Fibroblast of lung (primary cell): Measurements from ENCODE around the gene EIF5A2. TPM values are rescaled to one million over a fixed set of nuclear protein-coding genes. Genes with fewer than 3 reads are reported as not detected.

Source experiments
- DNase-seq, 2 donors: peaks; one replicate each; pipeline versions ENCODE4 v3.0.0 to v3.0.0-alpha.2; 2010; ENCODE audit warnings: low read depth in 2 of 2
- H2AFZ ChIP-seq: 2 replicates; pipeline ENCODE4 v1.5.1; 2012; ENCODE audit warnings: low read length, control low read depth, inconsistent platforms
- H3K27ac ChIP-seq: 2 replicates; pipeline ENCODE4 v1.5.1; 2011; ENCODE audit warnings: low read length, control low read depth; ENCODE audit not compliant: insufficient read depth
- H3K27me3 ChIP-seq: 2 replicates; pipeline ENCODE4 v1.5.1; 2011; ENCODE audit warnings: mild to moderate bottlenecking, low read length; ENCODE audit not compliant: control insufficient read depth, insufficient read depth
- H3K36me3 ChIP-seq: 2 replicates; pipeline ENCODE4 v1.5.1; 2011; ENCODE audit warnings: low read length; ENCODE audit not compliant: control insufficient read depth, insufficient read depth
- H3K4me1 ChIP-seq: 2 replicates; pipeline ENCODE4 v1.5.1; 2011; ENCODE audit warnings: low read length; ENCODE audit not compliant: control insufficient read depth, insufficient read depth; ENCODE audit errors: extremely low read depth
- H3K4me2 ChIP-seq: 2 replicates; pipeline ENCODE4 v1.5.1; 2011; ENCODE audit warnings: low read length, control low read depth; ENCODE audit not compliant: insufficient read depth; ENCODE audit errors: extremely low read depth
- H3K4me3 ChIP-seq, 4 experiments: fragments of 200-600 bp in 1 of 4; sonication (generic) in 1 of 4; replicated peaks in 1 of 4; 2 replicates each; pipeline ENCODE4 v1.5.1; 2011 to 2016; ENCODE audit warnings: low read length in 4 of 4, low read depth in 3 of 4, mild to moderate bottlenecking in 3 of 4, control low read depth in 2 of 4, inconsistent platforms in 1 of 4, mixed read lengths in 1 of 4; ENCODE audit not compliant: insufficient read depth in 1 of 4; ENCODE audit errors: control extremely low read depth in 1 of 4
- H3K79me2 ChIP-seq: 2 replicates; pipeline ENCODE4 v1.5.1; 2012; ENCODE audit warnings: mild to moderate bottlenecking, low read length, inconsistent platforms; ENCODE audit not compliant: control insufficient read depth, insufficient read depth
- H3K9ac ChIP-seq: 2 replicates; pipeline ENCODE4 v1.5.1; 2011; ENCODE audit warnings: mild to moderate bottlenecking, low read length, control low read depth; ENCODE audit not compliant: insufficient read depth
- H3K9me3 ChIP-seq: 2 replicates; pipeline ENCODE4 v1.5.1; 2012; ENCODE audit warnings: low read depth, low read length; ENCODE audit not compliant: control insufficient read depth, insufficient read depth
- H4K20me1 ChIP-seq: 2 replicates; pipeline ENCODE4 v1.5.1; 2011; ENCODE audit warnings: low read length; ENCODE audit not compliant: control insufficient read depth, insufficient read depth; ENCODE audit errors: extremely low read depth
- EZH2 ChIP-seq: IDR thresholded peaks from 2 replicates; pipeline ENCODE4 v1.5.1; 2012; ENCODE audit warnings: low read length, control low read depth, mild to moderate bottlenecking; ENCODE audit errors: missing control alignments
- polyA plus RNA-seq, 2 donors: library from polyadenylated mRNA; depleted of rRNA in 1 of 2; stranded (reverse) in 1 of 2; unstranded in 1 of 2; fragments of >200 nt; gene quantifications; 2 replicates each; pipeline ENCODE4 v1.2.1, GENCODE V29; 2011 to 2012; ENCODE audit warnings: missing spikeins in 1 of 2
- total RNA-seq: library from RNA; depleted of rRNA; stranded (reverse); fragments of >200 nt; gene quantifications from 2 replicates; pipeline ENCODE4 v1.2.1, GENCODE V29; 2014
- TF ChIP-seq, protein P1 (sequence below), 2 donors: IDR thresholded peaks in 1 of 2; conservative IDR thresholded peaks in 1 of 2; 1 replicate in 1 of 2; 2 replicates in 1 of 2; pipeline ENCODE4 v1.5.1; 2011 to 2012; ENCODE audit warnings: low read length in 2 of 2, control low read depth in 1 of 2, inconsistent platforms in 1 of 2, low read depth in 1 of 2, mild to moderate bottlenecking in 1 of 2

Gene EIF5A2
- total and polyA plus RNA-seq, 2 donors (not counting 1 experiment from before 2014, with no cell fraction given) = 14.7 to 27.9 TPM

- no peak overlapping the region for H2AFZ ChIP-seq
- TF ChIP-seq EZH2 = no peak
- TF ChIP-seq, protein P1, sequence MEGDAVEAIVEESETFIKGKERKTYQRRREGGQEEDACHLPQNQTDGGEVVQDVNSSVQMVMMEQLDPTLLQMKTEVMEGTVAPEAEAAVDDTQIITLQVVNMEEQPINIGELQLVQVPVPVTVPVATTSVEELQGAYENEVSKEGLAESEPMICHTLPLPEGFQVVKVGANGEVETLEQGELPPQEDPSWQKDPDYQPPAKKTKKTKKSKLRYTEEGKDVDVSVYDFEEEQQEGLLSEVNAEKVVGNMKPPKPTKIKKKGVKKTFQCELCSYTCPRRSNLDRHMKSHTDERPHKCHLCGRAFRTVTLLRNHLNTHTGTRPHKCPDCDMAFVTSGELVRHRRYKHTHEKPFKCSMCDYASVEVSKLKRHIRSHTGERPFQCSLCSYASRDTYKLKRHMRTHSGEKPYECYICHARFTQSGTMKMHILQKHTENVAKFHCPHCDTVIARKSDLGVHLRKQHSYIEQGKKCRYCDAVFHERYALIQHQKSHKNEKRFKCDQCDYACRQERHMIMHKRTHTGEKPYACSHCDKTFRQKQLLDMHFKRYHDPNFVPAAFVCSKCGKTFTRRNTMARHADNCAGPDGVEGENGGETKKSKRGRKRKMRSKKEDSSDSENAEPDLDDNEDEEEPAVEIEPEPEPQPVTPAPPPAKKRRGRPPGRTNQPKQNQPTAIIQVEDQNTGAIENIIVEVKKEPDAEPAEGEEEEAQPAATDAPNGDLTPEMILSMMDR (conservative IDR thresholded peaks at IDR 0.05 in 1 of 2, IDR thresholded peaks at IDR 0.05 in 1 of 2; ENCODE audit: low read depth in 1 of 2, low read length in 2 of 2) = no peak
- DNase-seq = no peak
Observed at GRCh38 chr3:170953229-170953628, 44.8 kb upstream of the EIF5A2 start.

GRCh38 chr3:170949211-170949610 is 40.8 kb upstream of the EIF5A2 start:
- no peaks in the 10 kb centered on the region for H3K9me3 ChIP-seq
- no peaks in the 10 kb centered on the region for H4K20me1 ChIP-seq
- no peak overlapping the region for H3K4me3 ChIP-seq
- no peak for DNase-seq
- H3K4me1 ChIP-seq = no peaks in the 10 kb centered on the region
- H2AFZ ChIP-seq = no peak overlapping the region
- H3K79me2 ChIP-seq = no peaks in the 10 kb centered on the region
- H3K9ac ChIP-seq = no peak overlapping the region
- H3K27ac ChIP-seq = no peak overlapping the region
- no peak overlapping the region for H3K4me2 ChIP-seq
- no peaks in the 10 kb centered on the region for H3K36me3 ChIP-seq
- TF ChIP-seq, protein P1 (conservative IDR thresholded peaks at IDR 0.05 in 1 of 2, IDR thresholded peaks at IDR 0.05 in 1 of 2; ENCODE audit: low read depth in 1 of 2, low read length in 2 of 2) = no peak
- TF ChIP-seq EZH2 = no peak
- H3K27me3 ChIP-seq = peaks cover 2% of the 10 kb centered on the region

More at GRCh38 chr3:170953229-170953628, 44.8 kb upstream of the EIF5A2 start:
- no peak overlapping the region for H3K9ac ChIP-seq
- H3K27me3 ChIP-seq = peaks cover 2% of the 10 kb centered on the region
- H3K4me1 ChIP-seq = no peaks in the 10 kb centered on the region
- H3K27ac ChIP-seq = no peak overlapping the region
- H3K79me2 ChIP-seq = no peaks in the 10 kb centered on the region
- no peaks in the 10 kb centered on the region for H3K36me3 ChIP-seq
- no peaks in the 10 kb centered on the region for H3K9me3 ChIP-seq
- H3K4me2 ChIP-seq = no peak overlapping the region
- H4K20me1 ChIP-seq = no peaks in the 10 kb centered on the region
- no peak overlapping the region for H3K4me3 ChIP-seq

DNA sequence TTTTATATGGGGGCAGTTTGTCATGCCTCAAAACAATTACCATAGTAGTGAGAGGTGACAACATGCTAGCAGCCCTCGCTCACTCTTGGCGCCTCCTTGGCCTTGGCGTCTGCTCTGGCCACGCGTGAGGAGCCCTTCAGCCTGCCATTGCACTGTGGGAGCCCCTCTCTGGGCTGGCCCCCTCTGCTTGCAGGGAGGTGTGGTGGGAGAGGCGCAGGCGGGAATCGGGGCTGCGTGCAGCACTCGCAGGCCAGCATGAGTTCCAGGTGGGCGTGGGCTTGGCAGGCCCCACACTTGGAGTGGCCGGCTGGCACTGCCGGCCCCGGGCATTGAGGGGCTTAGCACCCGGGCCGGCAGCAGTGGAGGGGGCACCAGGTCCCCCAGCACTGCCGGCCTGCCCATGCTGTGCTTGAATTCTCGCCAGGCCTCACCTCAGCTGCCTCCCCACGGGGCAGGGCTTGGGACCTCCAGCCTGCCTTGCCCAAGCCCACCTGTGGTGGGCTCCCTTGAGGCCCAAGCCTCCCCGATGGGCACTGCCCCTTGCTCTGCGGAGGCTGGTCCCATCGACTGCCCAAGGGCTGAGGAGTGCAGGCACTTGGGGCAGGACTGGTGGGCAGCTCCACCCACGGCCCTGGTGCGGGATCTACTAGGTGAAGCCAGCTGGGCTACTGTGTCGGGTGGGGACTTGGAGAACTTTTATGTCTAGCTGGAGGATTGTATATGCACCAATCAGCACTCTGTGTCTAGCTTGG is 38.8 kb upstream of the EIF5A2 start:
- Histone ChIP-seq H3K27ac (no peak overlapping the region), H3K9ac (no peak overlapping the region), H3K27me3 (no peaks in the 10 kb centered on the region), H3K4me2 (no peak overlapping the region), H4K20me1 (no peaks in the 10 kb centered on the region), H3K4me1 (no peaks in the 10 kb centered on the region), H3K4me3 (no peak overlapping the region), H3K79me2 (no peaks in the 10 kb centered on the region), H2AFZ (no peak overlapping the region), H3K9me3 (no peaks in the 10 kb centered on the region), H3K36me3 (no peaks in the 10 kb centered on the region)
- TF ChIP-seq EZH2 = no peak
- TF ChIP-seq, protein P1 (conservative IDR thresholded peaks at IDR 0.05 in 1 of 2, IDR thresholded peaks at IDR 0.05 in 1 of 2; ENCODE audit: low read depth in 1 of 2, low read length in 2 of 2) = no peak
- no peak for DNase-seq
